ENCODE results near the gene CCDC88B.

The CCDC88B gene

GRCh38 chr11:64339754-64340408 lies at the start of gene CCDC88B:
Gene CCDC88B (plus strand): TSS chr11:64340204. CDS start chr11:64340267, 63 bp downstream.
- peak; percentile 91 for DNase-seq (ENCODE audit: insufficient read length, low spot score)
- peak; percentile 95 for FAIRE-seq

- FAIRE-seq (no peak), DNase-seq (ENCODE audit: insufficient read length, low spot score) (no peak)
These were observed 49.4 kb upstream of the CCDC88B start for GRCh38 chr11:64290352-64291261.

- no peak for DNase-seq (ENCODE audit: insufficient read length, low spot score)
- FAIRE-seq, result no peak
These were observed 48.7 kb upstream of the CCDC88B start, which contains the start of gene KCNK4 for GRCh38 chr11:64291262-64291751. Gene KCNK4 (plus strand): TSS chr11:64291302. CDS start chr11:64293019, 1,717 bp downstream.

GRCh38 chr11:64291752-64292459 lies 48.1 kb upstream of the CCDC88B start:
- DNase-seq (ENCODE audit: insufficient read length, low spot score) (no peak), FAIRE-seq (no peak)

- DNase-seq (ENCODE audit: insufficient read length, low spot score) (no peak), FAIRE-seq (no peak)
These were observed 47.3 kb upstream of the CCDC88B start for GRCh38 chr11:64292460-64293254.

- no peak for FAIRE-seq
- DNase-seq (ENCODE audit: insufficient read length, low spot score), result no peak
These were observed 45.2 kb upstream of the CCDC88B start for GRCh38 chr11:64294774-64295173.

GRCh38 chr11:64295760-64296159 lies 44.2 kb upstream of the CCDC88B start:
- FAIRE-seq (no peak), DNase-seq (ENCODE audit: insufficient read length, low spot score) (no peak)

GRCh38 chr11:64296236-64296635 lies 43.8 kb upstream of the CCDC88B start:
- no peak for DNase-seq (ENCODE audit: insufficient read length, low spot score)
- FAIRE-seq, result no peak

- no peak for FAIRE-seq
These were observed 42.9 kb upstream of the CCDC88B start for GRCh38 chr11:64296830-64297698.

GRCh38 chr11:64297699-64298358 lies 42.2 kb upstream of the CCDC88B start:
- FAIRE-seq (no peak), DNase-seq (ENCODE audit: insufficient read length, low spot score) (no peak)

More at GRCh38 chr11:64296830-64297698, 42.9 kb upstream of the CCDC88B start:
- no peak for DNase-seq (ENCODE audit: insufficient read length, low spot score)

GRCh38 chr11:64298966-64299846 lies 40.8 kb upstream of the CCDC88B start:
- FAIRE-seq (no peak), DNase-seq (ENCODE audit: insufficient read length, low spot score) (no peak)

GRCh38 chr11:64299847-64300648 lies 40.0 kb upstream of the CCDC88B start, which contains the start of gene CATSPERZ:
Gene CATSPERZ (plus strand): TSS chr11:64300358. CDS start chr11:64300411, 53 bp downstream.
- DNase-seq (ENCODE audit: insufficient read length, low spot score), result no peak

GRCh38 chr11:64303109-64304031 lies 36.6 kb upstream of the CCDC88B start:
- DNase-seq (ENCODE audit: insufficient read length, low spot score) (no peak), FAIRE-seq (no peak)

More at GRCh38 chr11:64299847-64300648, 40.0 kb upstream of the CCDC88B start, which contains the start of gene CATSPERZ:
- FAIRE-seq, result no peak

- DNase-seq (ENCODE audit: insufficient read length, low spot score), result no peak
- no peak for FAIRE-seq
These were observed 36.0 kb upstream of the CCDC88B start for GRCh38 chr11:64304032-64304315.

GRCh38 chr11:64304316-64305072 lies 35.5 kb upstream of the CCDC88B start:
- DNase-seq (ENCODE audit: insufficient read length, low spot score) (peak; percentile 93), FAIRE-seq (no peak)

Data from GM19239 (cell line).